Measurements from ENCODE around the gene ADGRF3. TPM values are rescaled to one million over a fixed set of nuclear protein-coding genes. Genes with fewer than 3 reads are reported as not detected.

Gene ADGRF3
- total and polyA plus RNA-seq, 9 of the 15 experiments (the other 6 are each of a cell fraction or from before 2014, with no cell fraction given) = 0.04 to 0.54 (median 0.16) TPM; not detected in 2

GRCh38 chr2:26326514-26326913 lies 20.1 kb downstream of the ADGRF3 start (continued):
- no peak for TF ChIP-seq NR4A1 (CRISPR knock-in tag; IDR thresholded peaks at IDR 0.05)
- no peak for TF ChIP-seq NR4A1 (tag; IDR thresholded peaks at IDR 0.05)
- no peak for TF ChIP-seq SREBF1 (IDR thresholded peaks at IDR 0.05; ENCODE audit: borderline replicate concordance, low read depth, low read length)
- TF ChIP-seq ZFP91 (CRISPR knock-in tag; IDR thresholded peaks at IDR 0.05) = no peak
- no peak for TF ChIP-seq ARID3A (IDR thresholded peaks at IDR 0.05; ENCODE audit: borderline replicate concordance, low read depth, low read length)
- TF ChIP-seq PTRF (tag; IDR thresholded peaks at IDR 0.05) = no peak

- WGBS (ENCODE audit: insufficient coverage, low coverage, missing lambda C conversion rate) = 9% methylated on average over 4 of the region's 4 CpGs
- ChIA-PET POLR2A (interaction anchor here (0.9 to 2.0 kb wide), 5 partner anchors 9 to 267 kb away, joined by 3 to 10 read pairs (median 3); partner anchors contain the start of gene HADHB), CTCF (ENCODE audit: low intra/inter-chr PET ratio) (no interaction called here)
- no peaks in the 10 kb centered on the region for H4K20me1 ChIP-seq (replicated peaks; ENCODE audit: control insufficient read depth, insufficient read depth, low read length)
- no peak overlapping the region for H3K4me3 ChIP-seq
- H3K36me3 ChIP-seq (ENCODE audit: control insufficient read depth, insufficient read depth, low read length) = no peaks in the 10 kb centered on the region
- no peaks in the 10 kb centered on the region for H3K9me1 ChIP-seq (ENCODE audit: control insufficient read depth, insufficient read depth, low read length)
- no peak overlapping the region for H3K9ac ChIP-seq (ENCODE audit: insufficient read depth in 1 of 2, low read depth in 2 of 2, low read length in 2 of 2)
- BruUV-seq (replicated peaks) = no TSS peak
- no peaks in the 10 kb centered on the region for H3K79me2 ChIP-seq (ENCODE audit: control insufficient read depth, insufficient read depth, low read length)
- peak overlapping the region; percentile 22 for H2AFZ ChIP-seq (ENCODE audit: low read depth, low read length)
- H3K27ac ChIP-seq (ENCODE audit: extremely low read depth, low read depth, low read length) = no peak overlapping the region
- no peak for DNase-seq (ENCODE audit: extremely low read depth in 1 of 4, low spot score in 3 of 4)
- in situ Hi-C loops (cut with MboI) = no loop called here
- H3K4me1 ChIP-seq (replicated peaks in 1 of 2; ENCODE audit: control insufficient read depth in 2 of 2, insufficient read depth in 2 of 2, low read length in 2 of 2) = peaks cover 0 to 6% of the 10 kb centered on the region in 2 experiments; a peak in 2 of 5 replicates
- H3K4me2 ChIP-seq (ENCODE audit: insufficient read depth, low read length) = 0 out of 2 replicates have a peak overlapping the region, but pooled peaks have one; percentile 6
- intact Hi-C loops (cut with micrococcal nuclease) = no loop called here
- no peaks in the 10 kb centered on the region for H3K9me3 ChIP-seq (replicated peaks; ENCODE audit: control insufficient read depth, insufficient read depth, low read depth, low read length)
- ATAC-seq = no peak
- H3K27me3 ChIP-seq (ENCODE audit: control insufficient read depth in 2 of 2, insufficient read depth in 2 of 2, low read length in 2 of 2) = peaks cover 0 to 5% of the 10 kb centered on the region in 2 experiments; a peak in 1 of 5 replicates
- FAIRE-seq = no peak
- TF ChIP-seq EP300 (IDR thresholded peaks at IDR 0.05; ENCODE audit: low read length) (no peak), NFE2 (IDR thresholded peaks at IDR 0.05; ENCODE audit: low read depth) (0 out of 2 replicates have a peak, but pooled peaks have one; percentile 25), JUND (IDR thresholded peaks at IDR 0.05; ENCODE audit: borderline replicate concordance, low read depth, low read length) (no peak), JUND (tag; IDR thresholded peaks at IDR 0.05; ENCODE audit: borderline replicate concordance, low read depth, low read length) (0 out of 3 replicates have a peak, but pooled peaks have one; percentile 21), CCAR2 (IDR thresholded peaks at IDR 0.05; ENCODE audit: low read depth, low read length) (no peak), ATF3 (IDR thresholded peaks at IDR 0.05) (peak; percentile 38; the same call in 1 of the 2 replicates), ATF3 (CRISPR knock-in tag; conservative IDR thresholded peaks at IDR 0.05) (no peak), RFX1 (IDR thresholded peaks at IDR 0.05) (no peak), CTCF (IDR thresholded peaks at IDR 0.05 in 2 of 3, conservative IDR thresholded peaks at IDR 0.05 in 1 of 3; ENCODE audit: insufficient read depth in 2 of 3, low read depth in 1 of 3, low read length in 3 of 3) (peak in 1 of 3 experiments; percentile 13; a peak in 1 of 6 replicates), ERF (CRISPR knock-in tag; IDR thresholded peaks at IDR 0.05) (no peak)
Measured at GRCh38 chr2:26325851-26326250, 20.7 kb downstream of the ADGRF3 start.
